Left ventricle myocardium inferior (tissue), 1 donor: ENCODE measurements around the gene KMT2B. TPM values are rescaled to one million over a fixed set of nuclear protein-coding genes. Genes with fewer than 3 reads are reported as not detected.
"Not testable (repeated sequence)": the region's sequence is repeated elsewhere in the genome, so short reads cannot be mapped to it uniquely, and the experiment has no call there.

Experiments
- DNase-seq: peaks from one replicate; pipeline ENCODE4 v3.0.0-alpha.2; 2020
- H3K27ac ChIP-seq: fragments of 200-600 bp; replicated peaks from 2 replicates; pipeline ENCODE4 v1.8.0; 2021
- H3K27me3 ChIP-seq: fragments of 200-600 bp; 2 replicates; pipeline ENCODE4 v1.8.0; 2021; ENCODE audit warnings: low read depth
- H3K36me3 ChIP-seq: fragments of 200-600 bp; 2 replicates; pipeline ENCODE4 v1.8.0; 2021
- H3K4me1 ChIP-seq: fragments of 200-600 bp; 2 replicates; pipeline ENCODE4 v1.8.0; 2021
- H3K4me3 ChIP-seq: fragments of 200-600 bp; 2 replicates; pipeline ENCODE4 v1.8.0; 2021; ENCODE audit warnings: mild to moderate bottlenecking, moderate library complexity
- H3K9me3 ChIP-seq: fragments of 200-600 bp; replicated peaks from 2 replicates; pipeline ENCODE4 v1.8.0; 2021
- intact Hi-C: fragments of 100-400 bp; cut with micrococcal nuclease; formaldehyde crosslinking; loops from one replicate; pipeline ENCODE4 v1.11.0; 2022
- total RNA-seq: library from RNA; stranded (reverse); fragmentation: NEBNext Ultra II Directional; extraction: Animal tissue kit (Norgen Biotek cat#: 25700); gene quantifications from one replicate; pipeline ENCODE4 v1.2.1, GENCODE V29; 2021
- TF ChIP-seq, protein P1 (sequence below): fragments of 200-600 bp; IDR thresholded peaks from 2 replicates; pipeline ENCODE4 v1.8.0; 2021; ENCODE audit warnings: antibody characterized with exemption, mild to moderate bottlenecking, borderline replicate concordance
- donor health status: DM: no; HTN: yes; CAD: no; lungs with severe emphysema.

KMT2B gene
- total RNA-seq, 1 donor from 2014 or later = 12.8 TPM

DNA sequence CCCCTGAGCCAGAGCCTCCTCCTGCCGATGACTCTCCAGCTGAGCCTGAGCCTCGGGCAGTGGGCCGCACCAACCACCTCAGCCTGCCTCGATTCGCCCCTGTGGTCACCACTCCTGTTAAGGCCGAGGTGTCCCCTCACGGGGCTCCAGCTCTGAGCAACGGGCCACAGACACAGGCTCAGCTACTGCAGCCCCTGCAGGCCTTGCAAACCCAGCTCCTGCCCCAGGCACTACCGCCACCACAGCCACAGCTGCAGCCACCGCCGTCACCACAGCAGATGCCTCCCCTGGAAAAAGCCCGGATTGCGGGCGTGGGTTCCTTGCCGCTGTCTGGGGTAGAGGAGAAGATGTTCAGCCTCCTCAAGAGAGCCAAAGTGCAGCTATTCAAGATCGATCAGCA lies 3.6 kb downstream of the KMT2B start:
- TF ChIP-seq, protein P1, sequence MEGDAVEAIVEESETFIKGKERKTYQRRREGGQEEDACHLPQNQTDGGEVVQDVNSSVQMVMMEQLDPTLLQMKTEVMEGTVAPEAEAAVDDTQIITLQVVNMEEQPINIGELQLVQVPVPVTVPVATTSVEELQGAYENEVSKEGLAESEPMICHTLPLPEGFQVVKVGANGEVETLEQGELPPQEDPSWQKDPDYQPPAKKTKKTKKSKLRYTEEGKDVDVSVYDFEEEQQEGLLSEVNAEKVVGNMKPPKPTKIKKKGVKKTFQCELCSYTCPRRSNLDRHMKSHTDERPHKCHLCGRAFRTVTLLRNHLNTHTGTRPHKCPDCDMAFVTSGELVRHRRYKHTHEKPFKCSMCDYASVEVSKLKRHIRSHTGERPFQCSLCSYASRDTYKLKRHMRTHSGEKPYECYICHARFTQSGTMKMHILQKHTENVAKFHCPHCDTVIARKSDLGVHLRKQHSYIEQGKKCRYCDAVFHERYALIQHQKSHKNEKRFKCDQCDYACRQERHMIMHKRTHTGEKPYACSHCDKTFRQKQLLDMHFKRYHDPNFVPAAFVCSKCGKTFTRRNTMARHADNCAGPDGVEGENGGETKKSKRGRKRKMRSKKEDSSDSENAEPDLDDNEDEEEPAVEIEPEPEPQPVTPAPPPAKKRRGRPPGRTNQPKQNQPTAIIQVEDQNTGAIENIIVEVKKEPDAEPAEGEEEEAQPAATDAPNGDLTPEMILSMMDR = no peak
- Histone ChIP-seq H3K27ac (no peak overlapping the region), H3K27me3 (no peaks in the 10 kb centered on the region), H3K4me1 (peaks cover 35% of the 10 kb centered on the region), H3K9me3 (no peaks in the 10 kb centered on the region), H3K4me3 (no peak overlapping the region), H3K36me3 (peaks cover 65% of the 10 kb centered on the region)
- intact Hi-C loops = no loop called here
- DNase-seq = no peak

DNA sequence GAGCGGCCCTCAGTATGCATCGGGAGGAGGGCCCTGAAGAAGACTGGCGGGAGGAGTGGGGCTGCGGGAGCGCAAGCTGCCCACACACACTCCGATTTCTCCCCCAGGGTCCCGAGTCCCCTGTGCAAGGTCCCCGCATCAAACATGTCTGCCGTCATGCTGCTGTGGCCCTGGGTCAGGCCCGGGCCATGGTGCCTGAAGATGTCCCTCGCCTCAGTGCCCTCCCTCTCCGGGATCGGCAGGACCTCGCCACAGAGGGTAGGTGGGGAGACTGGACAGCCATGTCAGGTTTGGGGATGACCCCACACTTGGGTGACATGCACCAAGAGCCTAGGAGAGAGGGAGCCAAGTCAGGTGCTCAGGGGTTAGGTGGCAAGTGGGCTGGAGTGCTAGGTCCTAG lies 4.7 kb downstream of the KMT2B start:
- intact Hi-C loops = no loop called here
- Histone ChIP-seq H3K4me3 (no peak overlapping the region), H3K27ac (no peak overlapping the region), H3K36me3 (peaks cover 76% of the 10 kb centered on the region), H3K27me3 (no peaks in the 10 kb centered on the region), H3K9me3 (no peaks in the 10 kb centered on the region), H3K4me1 (peaks cover 26% of the 10 kb centered on the region)
- no peak for DNase-seq
- TF ChIP-seq, protein P1 = no peak

DNA sequence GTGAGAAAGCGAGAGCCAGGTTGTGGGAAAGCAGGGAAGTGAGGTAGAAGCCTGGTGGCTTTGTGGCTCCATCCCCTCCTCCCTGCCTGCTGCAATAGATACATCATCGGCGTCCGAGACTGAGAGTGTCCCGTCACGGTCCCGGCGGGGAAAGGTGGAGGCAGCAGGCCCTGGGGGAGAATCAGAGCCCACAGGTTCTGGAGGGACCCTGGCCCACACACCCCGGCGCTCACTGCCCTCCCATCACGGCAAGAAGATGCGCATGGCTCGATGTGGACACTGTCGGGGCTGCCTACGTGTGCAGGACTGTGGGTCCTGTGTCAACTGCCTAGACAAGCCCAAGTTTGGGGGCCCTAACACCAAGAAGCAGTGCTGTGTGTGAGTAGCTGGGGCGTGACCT lies 5.1 kb downstream of the KMT2B start:
- TF ChIP-seq, protein P1 = no peak
- Histone ChIP-seq H3K27ac (no peak overlapping the region), H3K4me1 (peaks cover 26% of the 10 kb centered on the region), H3K4me3 (no peak overlapping the region), H3K9me3 (no peaks in the 10 kb centered on the region), H3K27me3 (no peaks in the 10 kb centered on the region), H3K36me3 (peaks cover 81% of the 10 kb centered on the region)
- intact Hi-C loops = no loop called here
- no peak for DNase-seq

DNA sequence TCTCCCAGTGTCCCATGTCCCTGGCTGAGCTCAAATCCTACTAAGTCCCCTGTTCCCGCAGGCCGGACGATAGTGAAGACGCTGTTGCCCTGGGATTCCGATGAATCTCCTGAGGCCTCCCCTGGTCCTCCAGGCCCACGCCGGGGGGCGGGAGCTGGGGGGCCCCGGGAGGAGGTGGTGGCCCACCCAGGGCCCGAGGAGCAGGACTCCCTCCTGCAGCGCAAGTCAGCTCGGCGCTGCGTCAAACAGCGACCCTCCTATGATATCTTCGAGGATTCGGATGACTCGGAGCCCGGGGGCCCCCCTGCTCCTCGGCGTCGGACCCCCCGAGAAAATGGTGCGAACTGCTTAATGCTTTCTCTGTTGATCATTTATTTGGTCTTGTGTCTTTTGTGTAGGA lies 5.9 kb downstream of the KMT2B start:
- Histone ChIP-seq H3K9me3 (no peaks in the 10 kb centered on the region), H3K27ac (no peak overlapping the region), H3K36me3 (peaks cover 88% of the 10 kb centered on the region), H3K27me3 (no peaks in the 10 kb centered on the region), H3K4me3 (no peak overlapping the region), H3K4me1 (peaks cover 20% of the 10 kb centered on the region)
- intact Hi-C loops = no loop called here
- TF ChIP-seq, protein P1 = no peak
- no peak for DNase-seq

DNA sequence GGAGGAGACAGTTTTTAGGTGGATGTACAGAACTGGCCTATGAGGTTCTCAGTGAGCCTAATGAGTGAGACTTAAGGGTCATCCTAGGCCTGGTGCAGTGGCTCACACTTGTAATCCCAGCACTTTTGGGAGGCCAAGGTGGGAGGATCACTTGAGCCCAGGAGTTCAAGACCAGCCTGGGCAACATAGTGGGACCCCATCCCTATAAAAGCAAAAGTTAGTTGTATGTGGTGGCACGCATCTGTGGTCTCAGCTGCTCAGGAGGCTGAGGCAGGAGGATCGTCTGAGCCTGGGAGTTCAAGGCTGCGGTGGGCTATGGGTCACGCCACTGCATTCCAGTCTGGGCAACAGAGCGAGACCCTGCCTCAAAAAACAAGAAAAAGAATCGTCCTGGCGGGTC lies 6.3 kb downstream of the KMT2B start:
- DNase-seq, H3K27me3 ChIP-seq, H3K27ac ChIP-seq, H3K4me3 ChIP-seq, H3K9me3 ChIP-seq, intact Hi-C loops: not testable (repeated sequence)
- Histone ChIP-seq H3K36me3 (peaks cover 93% of the 10 kb centered on the region), H3K4me1 (peaks cover 15% of the 10 kb centered on the region)

DNA sequence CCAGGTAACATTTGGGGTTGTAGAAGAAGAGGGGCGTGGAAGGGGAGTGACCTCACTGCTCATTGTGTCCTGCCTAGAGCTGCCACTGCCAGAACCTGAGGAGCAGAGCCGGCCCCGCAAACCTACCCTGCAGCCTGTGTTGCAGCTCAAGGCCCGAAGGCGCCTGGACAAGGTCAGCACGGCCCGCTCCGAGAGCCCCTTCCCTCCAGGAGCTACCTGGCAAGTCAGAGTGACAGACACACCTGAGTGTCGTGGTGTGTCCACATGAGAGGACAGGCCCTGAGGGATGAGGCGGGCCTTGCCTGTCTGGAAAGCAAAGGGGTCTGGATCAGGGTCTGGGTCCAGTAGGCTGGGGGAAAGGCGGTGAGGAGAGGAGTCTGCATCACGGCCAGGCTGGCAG lies 6.8 kb downstream of the KMT2B start:
- intact Hi-C loops = no loop called here
- Histone ChIP-seq H3K36me3 (peaks cover 97% of the 10 kb centered on the region), H3K4me1 (peaks cover 11% of the 10 kb centered on the region), H3K4me3 (no peak overlapping the region), H3K9me3 (no peaks in the 10 kb centered on the region), H3K27me3 (no peaks in the 10 kb centered on the region), H3K27ac (no peak overlapping the region)
- DNase-seq = no peak
- TF ChIP-seq, protein P1 = no peak
